Measurements from ENCODE around the gene RASA1.
"Not testable (repeated sequence)": the region's sequence is repeated elsewhere in the genome, so short reads cannot be mapped to it uniquely, and the experiment has no call there.

The RASA1 gene

DNA sequence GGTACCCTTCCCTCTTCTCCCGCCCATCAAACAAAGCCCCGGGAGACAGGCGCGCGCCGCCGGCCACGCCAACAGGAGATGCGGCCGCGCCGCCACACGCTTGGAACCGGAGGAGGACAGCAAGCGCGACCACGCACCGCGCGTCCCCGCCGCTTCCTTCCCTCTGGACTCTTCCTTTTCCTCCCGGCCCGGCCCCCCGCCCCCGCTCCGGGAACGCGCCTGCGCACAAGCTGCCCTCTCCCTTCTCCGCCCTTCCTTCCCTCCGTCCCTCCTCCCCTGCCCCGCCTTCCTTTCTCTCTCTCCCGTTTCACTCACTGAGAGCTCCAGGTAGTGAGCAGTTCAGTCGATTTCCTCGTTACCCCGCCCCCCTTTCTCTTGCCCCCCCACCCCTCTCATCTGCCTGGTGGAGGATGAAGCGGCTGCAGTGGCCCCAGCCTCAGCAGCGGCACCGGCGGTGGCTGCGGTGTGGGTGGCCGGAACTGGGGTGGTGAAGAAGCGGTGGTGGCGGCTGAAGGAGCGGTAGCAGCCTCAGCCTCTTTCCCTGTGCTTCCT, at the start of gene RASA1:
Gene RASA1, plus strand, starts transcription at position 310 of the 552 bp plus-strand sequence. CDS start 569 bp downstream, outside the sequence.
- DNase-seq = peak; percentile 36

DNA sequence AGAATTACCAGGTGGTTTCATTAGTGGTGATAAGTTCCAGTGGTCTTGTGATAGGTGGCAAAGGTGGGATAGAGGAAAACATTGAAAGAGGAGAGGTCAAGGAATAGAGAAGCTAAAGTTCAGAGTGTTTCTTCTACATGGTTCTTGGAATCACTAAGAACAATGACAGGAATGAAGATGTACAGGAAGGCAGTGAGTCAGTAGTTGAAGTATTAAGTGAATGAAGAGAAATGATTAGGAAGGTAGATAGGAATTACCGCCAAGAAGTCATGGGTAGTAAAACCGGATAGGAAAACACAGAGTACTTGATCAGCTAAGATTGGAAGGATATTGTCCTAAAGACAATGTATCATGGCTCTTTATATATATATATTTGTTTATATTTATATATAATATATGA, 37.9 kb upstream of the RASA1 start:
- no peak for DNase-seq

DNA sequence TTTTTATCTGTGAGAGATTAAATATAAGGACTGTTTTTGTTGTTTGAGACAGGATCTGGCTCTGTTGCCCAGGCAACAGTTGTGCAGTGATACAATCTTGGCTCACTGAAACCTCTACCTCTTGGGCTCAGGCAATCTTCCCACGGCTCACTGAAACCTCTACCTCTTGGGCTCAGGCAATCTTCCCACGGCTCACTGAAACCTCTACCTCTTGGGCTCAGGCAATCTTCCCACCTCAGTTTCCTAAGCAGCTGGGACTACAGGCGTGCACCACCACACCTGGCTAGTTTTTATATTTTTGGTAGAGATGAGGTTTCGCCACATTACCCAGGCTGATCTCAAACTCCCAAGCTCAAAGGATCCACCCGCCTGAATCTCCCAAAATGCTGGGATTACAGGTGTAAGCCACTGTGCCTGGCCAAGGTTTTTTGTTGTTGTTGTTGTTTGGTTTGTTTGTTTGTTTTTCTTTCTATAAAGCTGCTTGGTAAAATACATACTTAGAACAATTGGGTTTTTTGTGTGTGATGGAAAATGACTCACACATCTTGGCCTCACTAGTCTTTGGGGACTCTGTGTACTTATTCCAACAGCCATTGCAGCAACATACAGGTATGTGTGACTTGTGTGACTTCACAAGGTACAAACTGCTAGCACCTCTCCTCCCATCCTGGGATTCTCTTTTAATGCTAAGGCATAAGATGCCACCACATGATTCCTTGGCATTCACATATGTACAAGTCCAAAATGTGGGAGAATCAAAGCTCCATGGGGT, 36.5 kb upstream of the RASA1 start:
- no peak for DNase-seq

DNA sequence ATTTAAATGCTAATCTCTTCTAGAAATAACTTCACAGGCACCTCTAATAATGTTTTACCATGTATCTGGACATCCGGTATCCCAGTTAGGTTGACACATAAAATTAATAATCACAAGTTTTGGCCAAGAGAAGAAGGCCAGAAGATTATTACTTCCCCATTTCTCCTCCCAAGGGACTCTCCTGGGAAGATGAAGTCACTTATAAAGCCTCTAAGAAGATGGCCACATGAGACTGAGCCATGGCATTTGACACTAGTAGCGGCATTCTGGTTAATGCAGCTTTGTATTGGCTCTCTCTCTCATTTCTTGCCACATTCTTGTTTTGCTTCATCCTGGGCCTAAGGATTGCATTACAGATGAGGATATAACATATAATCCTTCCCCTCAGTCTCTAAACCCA, 34.5 kb upstream of the RASA1 start:
- DNase-seq = no peak

GRCh38 chr5:87241555-87241954, 26.1 kb upstream of the RASA1 start:
- DNase-seq = no peak

- no peak for DNase-seq
Measured at GRCh38 chr5:87242242-87242641, 25.4 kb upstream of the RASA1 start.

- no peak for DNase-seq
Measured at GRCh38 chr5:87243161-87243844, 24.4 kb upstream of the RASA1 start.

DNA sequence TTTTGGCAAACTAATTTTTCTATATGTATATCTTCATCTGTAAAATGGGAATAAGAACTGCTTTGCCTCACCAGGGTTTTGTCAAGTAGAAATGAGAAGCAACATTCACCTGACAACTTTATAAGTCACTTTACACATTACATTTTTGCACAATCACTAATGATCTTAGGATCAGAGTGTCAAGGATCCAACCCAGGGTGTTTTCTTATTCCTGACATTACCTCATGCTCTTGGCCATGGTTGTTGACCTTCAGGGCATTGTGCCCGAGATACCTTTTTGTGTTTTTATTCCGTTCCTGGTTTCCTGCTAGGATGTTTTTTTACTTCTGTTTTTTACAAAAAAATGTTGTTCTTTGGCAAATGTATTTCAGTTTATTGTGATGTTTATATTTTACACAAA, 22.2 kb upstream of the RASA1 start:
- no peak for DNase-seq

GRCh38 chr5:87246061-87246460, 21.6 kb upstream of the RASA1 start:
- DNase-seq = no peak

GRCh38 chr5:87252283-87252605, 15.4 kb upstream of the RASA1 start:
- DNase-seq = no peak

- DNase-seq = no peak
Measured at GRCh38 chr5:87254035-87254434, 13.6 kb upstream of the RASA1 start.

DNA sequence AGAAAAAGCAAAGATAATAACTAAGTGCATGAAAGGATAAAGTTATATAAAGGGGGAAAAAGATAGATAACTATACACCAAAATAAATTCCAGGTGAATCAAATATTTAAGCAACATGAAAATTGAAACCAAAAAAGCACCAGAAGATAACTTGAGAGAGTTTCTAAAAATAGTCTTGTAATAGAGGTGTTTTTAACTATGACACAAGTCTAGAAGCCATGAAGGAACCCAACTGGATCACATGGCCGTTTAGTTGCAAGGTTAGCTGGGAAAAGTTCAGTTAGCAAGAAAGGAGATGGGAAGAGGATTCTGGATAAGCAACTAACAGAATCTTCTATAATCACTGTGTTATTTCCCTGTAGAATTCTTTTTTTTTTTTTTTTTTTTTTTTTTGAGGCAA, 9.2 kb upstream of the RASA1 start:
- DNase-seq = no peak

DNA sequence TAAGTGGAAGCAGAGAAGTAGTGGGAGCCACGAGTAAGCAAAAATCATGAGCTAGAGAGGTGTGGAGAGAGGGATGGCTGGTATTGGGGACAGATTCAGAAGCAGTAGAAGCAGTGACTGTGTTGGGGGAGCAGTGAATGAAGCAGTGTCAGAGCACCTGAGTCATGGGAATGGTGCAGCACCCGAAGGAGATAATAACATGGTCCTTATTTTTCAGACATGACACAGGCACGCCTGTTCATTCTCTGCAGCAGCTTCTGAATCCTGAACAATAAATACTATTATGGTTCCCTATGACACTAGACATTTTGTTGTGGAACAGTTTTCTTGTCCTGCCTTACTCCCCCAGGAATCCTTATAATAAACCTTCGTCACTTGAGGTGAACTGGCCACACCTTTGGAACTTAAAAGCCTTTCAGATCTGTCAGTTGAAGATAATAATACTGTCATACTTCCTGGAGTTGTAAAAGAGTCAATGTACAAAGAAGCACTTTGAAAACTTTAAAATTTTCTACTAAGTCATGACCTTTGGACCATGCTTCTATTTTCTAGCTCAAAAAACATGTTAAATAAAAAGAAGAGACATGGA, 7.0 kb upstream of the RASA1 start:
- no peak for DNase-seq

DNA sequence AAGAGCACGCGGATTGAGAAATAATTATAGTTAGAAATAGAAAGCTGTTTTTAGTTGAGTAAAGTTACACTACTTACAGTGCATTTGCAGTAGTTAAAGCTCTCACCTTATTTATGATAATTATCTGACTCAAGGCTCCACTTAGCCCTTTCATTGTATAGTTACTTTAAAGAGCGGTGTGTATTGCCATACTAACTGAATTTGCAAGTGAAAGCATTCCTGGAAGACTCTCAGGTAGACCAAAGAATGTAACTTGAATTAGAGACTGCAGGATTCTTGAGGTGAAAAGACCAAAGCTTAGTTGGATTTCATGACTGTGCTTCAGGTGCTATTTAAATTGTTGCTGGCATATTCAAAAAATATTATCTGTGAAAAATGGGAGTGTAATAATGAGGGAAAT, 4.2 kb upstream of the RASA1 start:
- DNase-seq = no peak

- DNase-seq = no peak
Measured at GRCh38 chr5:87266914-87267573, 639 bp upstream of the RASA1 start.

- no peak for DNase-seq
Measured at GRCh38 chr5:87268126-87268969, 665 bp downstream of the RASA1 start.

GRCh38 chr5:87268970-87269377, 1.3 kb downstream of the RASA1 start:
- DNase-seq = no peak

GRCh38 chr5:87270888-87271287, 3.2 kb downstream of the RASA1 start:
- DNase-seq = not testable (repeated sequence)

DNA sequence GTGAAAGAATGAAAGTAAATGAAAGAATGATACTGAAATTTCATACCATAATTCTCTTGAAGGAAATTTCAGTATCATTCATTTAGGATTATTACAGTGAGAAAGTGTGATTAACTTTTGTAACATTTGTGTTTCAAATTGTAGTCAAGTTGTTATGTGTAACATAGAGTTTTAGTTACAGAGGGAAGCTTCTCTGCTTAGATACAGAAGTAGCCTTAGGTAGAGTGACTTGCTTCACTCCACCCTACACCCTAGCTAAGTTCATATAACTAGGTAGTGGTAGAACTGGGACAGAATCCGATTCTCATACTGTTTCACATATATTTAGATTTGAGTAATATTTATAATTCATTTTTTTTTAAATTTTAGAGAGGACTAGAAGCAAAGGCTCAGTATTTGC, 9.0 kb downstream of the RASA1 start:
- DNase-seq = no peak

DNA sequence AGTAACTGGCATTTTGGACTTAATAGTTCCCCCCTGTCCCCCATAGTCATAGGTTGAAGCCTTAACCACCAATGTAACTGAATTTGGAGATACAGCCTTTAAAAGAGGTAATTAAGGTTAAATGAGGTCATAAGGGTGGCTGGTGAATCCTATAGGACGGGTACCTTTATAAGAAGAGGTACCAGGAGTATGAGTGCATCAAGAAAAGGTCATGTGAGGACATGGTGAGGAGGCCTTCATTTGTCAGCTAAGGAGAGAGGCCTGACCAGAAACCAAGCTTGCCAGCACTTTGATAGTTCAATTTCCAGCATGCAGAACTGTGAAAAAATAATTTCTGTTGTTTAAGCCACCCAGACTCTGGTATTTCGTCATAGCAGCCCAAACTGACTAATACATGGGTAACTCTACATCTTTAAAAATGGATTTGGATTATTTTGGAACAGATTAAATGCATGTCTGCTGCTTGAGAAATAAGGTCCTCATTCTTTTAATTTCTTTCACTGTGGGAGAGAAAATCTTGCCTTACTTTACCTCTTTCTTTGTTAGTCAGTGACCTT, 9.7 kb downstream of the RASA1 start:
- no peak for DNase-seq

- no peak for DNase-seq
Measured at GRCh38 chr5:87278590-87279100, 11.0 kb downstream of the RASA1 start.

- DNase-seq = no peak
Measured at GRCh38 chr5:87282269-87282668, 14.6 kb downstream of the RASA1 start.
